ENCODE measurements around the gene PHACTR1.

DNA sequence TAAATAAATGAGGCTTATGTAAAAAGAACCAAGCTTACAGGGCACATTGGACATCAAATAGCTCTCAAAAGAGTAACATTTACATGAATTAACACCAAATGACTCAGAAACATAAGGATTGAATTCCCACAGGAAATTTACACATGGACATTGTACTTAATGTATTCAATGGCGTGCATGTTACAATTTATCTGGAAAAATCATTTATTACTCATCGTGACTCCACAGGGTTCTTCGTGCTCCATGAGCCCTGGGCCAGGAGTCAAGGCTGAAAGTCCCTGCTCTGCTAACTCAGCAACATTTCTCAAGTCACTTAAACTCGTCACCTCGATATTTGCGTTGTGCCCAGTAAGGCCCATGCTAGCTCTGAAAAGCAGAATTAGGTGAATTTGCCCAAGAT lies 158.5 kb downstream of the PHACTR1 start:
- TF ChIP-seq POLR2A (IDR thresholded peaks at IDR 0.05; ENCODE audit: low read length) (no peak), RAD21 (conservative IDR thresholded peaks at IDR 0.05 in 1 of 2, IDR thresholded peaks at IDR 0.05 in 1 of 2) (no peak)
- TF ChIP-seq, protein P1, sequence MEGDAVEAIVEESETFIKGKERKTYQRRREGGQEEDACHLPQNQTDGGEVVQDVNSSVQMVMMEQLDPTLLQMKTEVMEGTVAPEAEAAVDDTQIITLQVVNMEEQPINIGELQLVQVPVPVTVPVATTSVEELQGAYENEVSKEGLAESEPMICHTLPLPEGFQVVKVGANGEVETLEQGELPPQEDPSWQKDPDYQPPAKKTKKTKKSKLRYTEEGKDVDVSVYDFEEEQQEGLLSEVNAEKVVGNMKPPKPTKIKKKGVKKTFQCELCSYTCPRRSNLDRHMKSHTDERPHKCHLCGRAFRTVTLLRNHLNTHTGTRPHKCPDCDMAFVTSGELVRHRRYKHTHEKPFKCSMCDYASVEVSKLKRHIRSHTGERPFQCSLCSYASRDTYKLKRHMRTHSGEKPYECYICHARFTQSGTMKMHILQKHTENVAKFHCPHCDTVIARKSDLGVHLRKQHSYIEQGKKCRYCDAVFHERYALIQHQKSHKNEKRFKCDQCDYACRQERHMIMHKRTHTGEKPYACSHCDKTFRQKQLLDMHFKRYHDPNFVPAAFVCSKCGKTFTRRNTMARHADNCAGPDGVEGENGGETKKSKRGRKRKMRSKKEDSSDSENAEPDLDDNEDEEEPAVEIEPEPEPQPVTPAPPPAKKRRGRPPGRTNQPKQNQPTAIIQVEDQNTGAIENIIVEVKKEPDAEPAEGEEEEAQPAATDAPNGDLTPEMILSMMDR (IDR thresholded peaks at IDR 0.05): no peak

Measured in A549 (cell line).